HepG2 (cell line): Measurements from ENCODE around the gene SP9. TPM values are rescaled to one million over a fixed set of nuclear protein-coding genes. Genes with fewer than 3 reads are reported as not detected.

Source experiments
- CEBPG ChIP-seq: IDR thresholded peaks from 2 replicates; pipeline ENCODE4 v1.6.1; 2016
- ELF4 ChIP-seq: sonication (generic); formaldehyde crosslinking; IDR thresholded peaks from 2 replicates; pipeline ENCODE4 v1.5.0; 2020; ENCODE audit warnings: missing genetic modification reagents, mild to moderate bottlenecking, moderate library complexity, borderline replicate concordance
- HNRNPLL ChIP-seq: fragments of 200-400 bp; formaldehyde crosslinking; IDR thresholded peaks from 2 replicates; pipeline ENCODE4 v1.6.1; 2017; ENCODE audit warnings: mild to moderate bottlenecking, low read depth, low read length; ENCODE audit not compliant: poor library complexity, severe bottlenecking
- MAFF ChIP-seq: IDR thresholded peaks from 2 replicates; pipeline ENCODE4 v1.6.1; 2011; ENCODE audit warnings: low read depth, low read length, improper control_type of control experiment
- MZF1 ChIP-seq: sonication (generic); formaldehyde crosslinking; IDR thresholded peaks from 2 replicates; pipeline ENCODE4 v1.8.1; 2023; ENCODE audit warnings: mild to moderate bottlenecking, missing genetic modification reagents, borderline replicate concordance
- PHF21A ChIP-seq: sonication (generic); formaldehyde crosslinking; IDR thresholded peaks from 2 replicates; pipeline ENCODE4 v1.5.0; 2020; ENCODE audit warnings: mild to moderate bottlenecking, missing genetic modification reagents
- SIN3A ChIP-seq: IDR thresholded peaks from 2 replicates; pipeline ENCODE4 v1.6.1; 2011; ENCODE audit warnings: low read depth, mild to moderate bottlenecking, control low read depth, low read length, borderline replicate concordance
- SP1 ChIP-seq, 2 experiments: fragments of 450-650 bp in 1 of 2; sonication (generic) in 1 of 2; formaldehyde crosslinking in 1 of 2; IDR thresholded peaks; 2 replicates each; pipeline versions ENCODE4 v1.4.0 to v1.6.1; 2016 to 2020; ENCODE audit warnings: missing genetic modification reagents in 1 of 2
- ZBTB42 ChIP-seq: sonication (generic); formaldehyde crosslinking; IDR thresholded peaks from 2 replicates; pipeline ENCODE4 v1.5.0; 2020; ENCODE audit warnings: mild to moderate bottlenecking, missing genetic modification reagents
- ZNF207 ChIP-seq: fragments of 450-650 bp; IDR thresholded peaks from 2 replicates; pipeline ENCODE4 v1.6.1; 2016; ENCODE audit warnings: antibody characterized with exemption, borderline replicate concordance
- ZNF256 ChIP-seq: sonication (generic); formaldehyde crosslinking; conservative IDR thresholded peaks from 2 replicates; pipeline ENCODE4 v1.4.0; 2020; ENCODE audit warnings: missing genetic modification reagents
- ZNF34 ChIP-seq: sonication (generic); formaldehyde crosslinking; IDR thresholded peaks from 2 replicates; pipeline ENCODE4 v1.4.0; 2020; ENCODE audit warnings: mild to moderate bottlenecking, missing genetic modification reagents, borderline replicate concordance
- ZNF432 ChIP-seq: sonication (generic); formaldehyde crosslinking; IDR thresholded peaks from 2 replicates; pipeline ENCODE4 v1.5.0; 2020; ENCODE audit warnings: missing genetic modification reagents, mild to moderate bottlenecking, borderline replicate concordance
- ZNF546 ChIP-seq: sonication (generic); formaldehyde crosslinking; conservative IDR thresholded peaks from 2 replicates; pipeline ENCODE4 v1.8.1; 2023; ENCODE audit warnings: mild to moderate bottlenecking, missing genetic modification reagents
- ZNF670 ChIP-seq: sonication (generic); formaldehyde crosslinking; IDR thresholded peaks from 2 replicates; pipeline ENCODE4 v1.8.0; 2022; ENCODE audit warnings: mild to moderate bottlenecking, missing genetic modification reagents, borderline replicate concordance
- polyA plus RNA-seq, 8 experiments: library from polyadenylated mRNA; depleted of rRNA in 3 of 8; stranded (reverse) in 7 of 8; unstranded in 1 of 8; fragments of >200 nt; fragmentation: Illumina TruSeq in 4 of 8; extraction: Trizol in 4 of 8; gene quantifications; 2 replicates each; pipeline versions ENCODE4 v1.2.1 to v1.2.3, GENCODE V29; 2011 to 2016; ENCODE audit warnings: low read depth in 4 of 8, missing spikeins in 1 of 8, mixed read lengths in 1 of 8; ENCODE audit not compliant: insufficient read depth in 1 of 8
- total RNA-seq, 5 experiments: library from RNA; depleted of rRNA; stranded (reverse); fragments of >200 nt; fragmentation: Illumina TruSeq; extraction: Trizol; gene quantifications; 2 replicates each; pipeline ENCODE4 v1.2.3, GENCODE V29; 2016; ENCODE audit warnings: low read depth in 1 of 5
- TF ChIP-seq, protein P1 (sequence below): sonication (generic); formaldehyde crosslinking; IDR thresholded peaks from 2 replicates; pipeline ENCODE4 v1.4.0; 2020; ENCODE audit warnings: low read depth, mild to moderate bottlenecking, missing genetic modification reagents
- TF ChIP-seq, protein P2 (sequence below): sonication (generic); formaldehyde crosslinking; IDR thresholded peaks from 2 replicates; pipeline ENCODE4 v1.4.0; 2020; ENCODE audit warnings: mild to moderate bottlenecking, missing genetic modification reagents
- TF ChIP-seq, protein P3 (sequence below): sonication (generic); formaldehyde crosslinking; IDR thresholded peaks from 2 replicates; pipeline ENCODE4 v1.4.0; 2020; ENCODE audit warnings: missing genetic modification reagents, borderline replicate concordance
- TF ChIP-seq, protein P4 (sequence below), 2 experiments: sonication (generic) in 1 of 2; formaldehyde crosslinking in 1 of 2; IDR thresholded peaks; 2 replicates each; pipeline versions ENCODE4 v1.5.1 to v1.6.1; 2011 to 2020; ENCODE audit warnings: borderline replicate concordance in 1 of 2, low read depth in 1 of 2, low read length in 1 of 2, mild to moderate bottlenecking in 1 of 2, missing genetic modification reagents in 1 of 2, moderate library complexity in 1 of 2

SP9 gene
- total and polyA plus RNA-seq, 2 of the 13 experiments (the other 11 are each of a cell fraction or from before 2014, with no cell fraction given), result not detected

DNA sequence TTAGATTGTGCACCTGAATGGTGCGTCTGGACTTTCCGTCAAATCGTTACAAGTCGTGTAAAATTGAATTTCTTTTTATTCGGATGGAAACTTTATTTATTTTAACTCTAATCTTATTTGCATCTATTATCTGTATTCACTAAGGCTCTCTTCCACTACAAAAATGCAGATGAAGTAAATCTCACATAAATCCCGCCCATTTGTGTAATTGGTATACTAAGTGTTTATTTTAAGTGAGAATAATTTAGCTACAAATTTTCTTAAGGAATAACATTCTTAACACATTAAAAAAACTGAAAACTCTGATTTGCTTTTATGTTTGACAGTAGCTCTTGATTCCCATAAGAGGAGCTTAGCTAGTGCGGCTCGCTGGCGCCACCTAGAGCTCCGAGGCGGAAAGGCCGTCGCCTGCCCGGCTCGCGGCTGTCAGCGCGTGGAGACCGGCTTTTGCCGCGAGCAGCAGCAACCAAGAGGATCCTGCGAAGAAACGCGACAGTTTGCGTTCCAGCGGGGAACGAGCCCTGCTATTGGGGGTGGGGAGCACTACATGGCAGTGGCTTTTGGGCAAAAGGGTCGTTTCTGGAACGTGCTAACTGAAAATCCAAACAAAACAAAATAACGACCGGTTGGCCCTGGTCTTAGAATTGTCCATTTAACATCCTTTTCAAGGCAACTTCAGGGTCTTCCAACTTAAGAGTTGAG, 6.7 kb downstream of the SP9 start (continued):
- TF ChIP-seq, protein P1, sequence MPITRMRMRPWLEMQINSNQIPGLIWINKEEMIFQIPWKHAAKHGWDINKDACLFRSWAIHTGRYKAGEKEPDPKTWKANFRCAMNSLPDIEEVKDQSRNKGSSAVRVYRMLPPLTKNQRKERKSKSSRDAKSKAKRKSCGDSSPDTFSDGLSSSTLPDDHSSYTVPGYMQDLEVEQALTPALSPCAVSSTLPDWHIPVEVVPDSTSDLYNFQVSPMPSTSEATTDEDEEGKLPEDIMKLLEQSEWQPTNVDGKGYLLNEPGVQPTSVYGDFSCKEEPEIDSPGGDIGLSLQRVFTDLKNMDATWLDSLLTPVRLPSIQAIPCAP, result no peak
- TF ChIP-seq HNRNPLL (peak; percentile 46), ZNF670 (CRISPR knock-in tag) (no peak), ZNF256 (CRISPR knock-in tag) (no peak), SP1 (IDR thresholded peaks at IDR 0.05) (no peak), SP1 (CRISPR knock-in tag; IDR thresholded peaks at IDR 0.05) (no peak), ZNF207 (no peak), MZF1 (CRISPR knock-in tag) (no peak), SIN3A (no peak), PHF21A (CRISPR knock-in tag) (0 out of 2 replicates have a peak, but pooled peaks have one; percentile 38), ELF4 (CRISPR knock-in tag) (no peak), ZBTB42 (no peak), ZNF34 (no peak), ZNF546 (no peak), CEBPG (CRISPR knock-in tag) (no peak; the same call in 1 of the 2 replicates), ZNF432 (CRISPR knock-in tag) (no peak), MAFF (no peak)
- TF ChIP-seq, protein P2, sequence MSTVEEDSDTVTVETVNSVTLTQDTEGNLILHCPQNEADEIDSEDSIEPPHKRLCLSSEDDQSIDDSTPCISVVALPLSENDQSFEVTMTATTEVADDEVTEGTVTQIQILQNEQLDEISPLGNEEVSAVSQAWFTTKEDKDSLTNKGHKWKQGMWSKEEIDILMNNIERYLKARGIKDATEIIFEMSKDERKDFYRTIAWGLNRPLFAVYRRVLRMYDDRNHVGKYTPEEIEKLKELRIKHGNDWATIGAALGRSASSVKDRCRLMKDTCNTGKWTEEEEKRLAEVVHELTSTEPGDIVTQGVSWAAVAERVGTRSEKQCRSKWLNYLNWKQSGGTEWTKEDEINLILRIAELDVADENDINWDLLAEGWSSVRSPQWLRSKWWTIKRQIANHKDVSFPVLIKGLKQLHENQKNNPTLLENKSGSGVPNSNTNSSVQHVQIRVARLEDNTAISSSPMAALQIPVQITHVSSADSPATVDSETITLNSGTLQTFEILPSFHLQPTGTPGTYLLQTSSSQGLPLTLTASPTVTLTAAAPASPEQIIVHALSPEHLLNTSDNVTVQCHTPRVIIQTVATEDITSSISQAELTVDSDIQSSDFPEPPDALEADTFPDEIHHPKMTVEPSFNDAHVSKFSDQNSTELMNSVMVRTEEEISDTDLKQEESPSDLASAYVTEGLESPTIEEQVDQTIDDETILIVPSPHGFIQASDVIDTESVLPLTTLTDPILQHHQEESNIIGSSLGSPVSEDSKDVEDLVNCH (CRISPR knock-in tag), result no peak
- TF ChIP-seq, protein P3, sequence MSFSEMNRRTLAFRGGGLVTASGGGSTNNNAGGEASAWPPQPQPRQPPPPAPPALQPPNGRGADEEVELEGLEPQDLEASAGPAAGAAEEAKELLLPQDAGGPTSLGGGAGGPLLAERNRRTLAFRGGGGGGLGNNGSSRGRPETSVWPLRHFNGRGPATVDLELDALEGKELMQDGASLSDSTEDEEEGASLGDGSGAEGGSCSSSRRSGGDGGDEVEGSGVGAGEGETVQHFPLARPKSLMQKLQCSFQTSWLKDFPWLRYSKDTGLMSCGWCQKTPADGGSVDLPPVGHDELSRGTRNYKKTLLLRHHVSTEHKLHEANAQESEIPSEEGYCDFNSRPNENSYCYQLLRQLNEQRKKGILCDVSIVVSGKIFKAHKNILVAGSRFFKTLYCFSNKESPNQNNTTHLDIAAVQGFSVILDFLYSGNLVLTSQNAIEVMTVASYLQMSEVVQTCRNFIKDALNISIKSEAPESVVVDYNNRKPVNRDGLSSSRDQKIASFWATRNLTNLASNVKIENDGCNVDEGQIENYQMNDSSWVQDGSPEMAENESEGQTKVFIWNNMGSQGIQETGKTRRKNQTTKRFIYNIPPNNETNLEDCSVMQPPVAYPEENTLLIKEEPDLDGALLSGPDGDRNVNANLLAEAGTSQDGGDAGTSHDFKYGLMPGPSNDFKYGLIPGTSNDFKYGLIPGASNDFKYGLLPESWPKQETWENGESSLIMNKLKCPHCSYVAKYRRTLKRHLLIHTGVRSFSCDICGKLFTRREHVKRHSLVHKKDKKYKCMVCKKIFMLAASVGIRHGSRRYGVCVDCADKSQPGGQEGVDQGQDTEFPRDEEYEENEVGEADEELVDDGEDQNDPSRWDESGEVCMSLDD (CRISPR knock-in tag), result no peak
- TF ChIP-seq, protein P4, sequence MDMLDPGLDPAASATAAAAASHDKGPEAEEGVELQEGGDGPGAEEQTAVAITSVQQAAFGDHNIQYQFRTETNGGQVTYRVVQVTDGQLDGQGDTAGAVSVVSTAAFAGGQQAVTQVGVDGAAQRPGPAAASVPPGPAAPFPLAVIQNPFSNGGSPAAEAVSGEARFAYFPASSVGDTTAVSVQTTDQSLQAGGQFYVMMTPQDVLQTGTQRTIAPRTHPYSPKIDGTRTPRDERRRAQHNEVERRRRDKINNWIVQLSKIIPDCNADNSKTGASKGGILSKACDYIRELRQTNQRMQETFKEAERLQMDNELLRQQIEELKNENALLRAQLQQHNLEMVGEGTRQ (IDR thresholded peaks at IDR 0.05; ENCODE audit: low read depth, low read length), result no peak
- TF ChIP-seq, protein P4 (CRISPR knock-in tag; IDR thresholded peaks at IDR 0.05; ENCODE audit: borderline replicate concordance), result no peak
